Endodermal cell (in vitro differentiated cells): ENCODE results near the gene CIC. TPM values are rescaled to one million over a fixed set of nuclear protein-coding genes. Genes with fewer than 3 reads are reported as not detected.

Experiments used
- DNase-seq: peaks from one replicate; pipeline ENCODE4 v3.0.0-alpha.2; 2017
- H3K27ac ChIP-seq: 2 replicates; pipeline ENCODE4 v1.5.1; 2013; ENCODE audit warnings: mild to moderate bottlenecking, low read depth, low read length, moderate library complexity
- H3K27me3 ChIP-seq: 2 replicates; pipeline ENCODE4 v1.6.1; 2013; ENCODE audit warnings: mild to moderate bottlenecking, low read length, moderate library complexity; ENCODE audit not compliant: insufficient read depth, control insufficient read depth, poor library complexity, severe bottlenecking
- H3K36me3 ChIP-seq: 2 replicates; pipeline ENCODE4 v1.7.0; 2013; ENCODE audit warnings: mild to moderate bottlenecking, low read length, moderate library complexity; ENCODE audit not compliant: control insufficient read depth, insufficient read depth
- H3K4me1 ChIP-seq: one replicate; pipeline ENCODE4 v1.7.0; 2013; ENCODE audit warnings: low read length; ENCODE audit not compliant: control insufficient read depth, insufficient read depth
- H3K4me3 ChIP-seq: 2 replicates; pipeline ENCODE4 v1.5.1; 2013; ENCODE audit warnings: mild to moderate bottlenecking, low read length, moderate library complexity
- H3K9ac ChIP-seq: 2 replicates; pipeline ENCODE4 v1.6.1; 2013; ENCODE audit warnings: mild to moderate bottlenecking, low read length, moderate library complexity; ENCODE audit not compliant: poor library complexity, severe bottlenecking; ENCODE audit errors: extremely low read depth
- H3K9me3 ChIP-seq: 2 replicates; pipeline ENCODE4 v1.6.1; 2013; ENCODE audit warnings: mild to moderate bottlenecking, low read length, moderate library complexity; ENCODE audit not compliant: control insufficient read depth
- H3K27ac Mint-ChIP-seq: 2 replicates; pipeline ENCODE4 v1.8.0; 2020; ENCODE audit warnings: mixed read lengths
- H3K27me3 Mint-ChIP-seq: 2 replicates; pipeline ENCODE4 v1.8.0; 2021; ENCODE audit warnings: mild to moderate bottlenecking, mixed read lengths; ENCODE audit not compliant: insufficient read depth
- H3K36me3 Mint-ChIP-seq: 2 replicates; pipeline ENCODE4 v1.8.0; 2020; ENCODE audit warnings: low read depth, mixed read lengths
- H3K4me1 Mint-ChIP-seq: 2 replicates; pipeline ENCODE4 v1.8.0; 2020; ENCODE audit warnings: mixed read lengths
- H3K4me3 Mint-ChIP-seq: 2 replicates; pipeline ENCODE4 v1.8.0; 2020; ENCODE audit warnings: mild to moderate bottlenecking, moderate library complexity, mixed read lengths
- H3K9me3 Mint-ChIP-seq: 2 replicates; pipeline ENCODE4 v1.8.0; 2020; ENCODE audit warnings: mild to moderate bottlenecking, mixed read lengths
- WGBS, 2 experiments: methylation state at CpG; one replicate each; pipeline versions ENCODE4 v1.1.5 to v1.1.7; 2013; ENCODE audit warnings: missing lambda C conversion rate in 2 of 2, mixed read lengths in 1 of 2; ENCODE audit not compliant: insufficient coverage in 1 of 2, insufficient read length in 1 of 2; 5-methylcytosine and 5-hydroxymethylcytosine counted together
- total RNA-seq, 2 donors: library from RNA; stranded (reverse); fragmentation: NEBNext Ultra II Directional in 1 of 2; extraction: Animal tissue kit (Norgen Biotek cat#: 25700) in 1 of 2; gene quantifications; 2 replicates in 1 of 2; 3 replicates in 1 of 2; pipeline ENCODE4 v1.2.1, GENCODE V29; 2021
- TF ChIP-seq, protein P1 (sequence below): fragments of 200-600 bp; sonication (generic); conservative IDR thresholded peaks from 2 replicates; pipeline ENCODE4 v1.5.0; 2021; ENCODE audit warnings: antibody characterized with exemption, mild to moderate bottlenecking

CIC gene
- total RNA-seq, 2 donors from 2014 or later: 48.6 to 57.6 TPM

DNA sequence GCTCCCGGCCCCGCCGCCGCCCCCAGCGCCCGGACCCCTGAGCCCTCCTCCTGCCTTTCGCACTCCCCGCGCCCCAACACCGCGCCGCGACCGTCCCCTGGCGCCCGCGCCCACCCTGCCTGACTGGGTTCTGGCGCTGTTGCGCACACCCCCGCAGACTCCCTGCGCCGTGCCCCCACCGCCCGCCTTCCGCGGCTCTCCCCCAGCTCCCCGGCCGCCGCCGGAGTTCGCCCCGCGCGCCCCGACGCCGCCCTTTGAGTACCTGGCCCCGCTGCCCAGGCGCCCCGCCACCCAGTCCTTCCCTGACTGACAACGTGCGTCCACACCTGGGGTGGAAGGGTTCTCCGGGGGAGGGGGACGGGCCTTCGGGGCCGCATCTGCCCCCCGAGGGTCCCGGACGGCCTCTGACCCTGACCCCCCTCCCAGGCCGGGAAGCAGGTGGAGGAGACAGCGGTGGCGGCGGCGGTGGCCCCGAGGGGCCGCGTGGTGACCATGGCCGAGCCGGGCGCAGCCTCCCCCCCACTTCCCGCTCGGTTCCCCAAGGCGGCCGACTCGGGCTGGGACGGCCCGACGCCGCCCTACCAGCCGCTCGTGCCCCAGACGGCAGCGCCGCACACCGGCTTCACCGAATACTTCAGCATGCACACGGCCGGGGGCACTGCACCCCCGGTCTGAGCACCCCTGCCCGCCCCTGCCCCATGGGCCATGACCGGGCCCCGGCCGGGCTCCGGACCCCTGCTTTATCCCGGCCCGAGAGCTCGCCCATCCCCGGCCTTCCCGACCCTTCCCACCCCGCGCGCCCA, 55.0 kb downstream of the CIC start:
- H3K9ac ChIP-seq: no peak overlapping the region
- Mint-ChIP-seq H3K9me3 (no peaks in the 10 kb centered on the region), H3K27me3 (peaks cover 55% of the 10 kb centered on the region), H3K36me3 (no peaks in the 10 kb centered on the region), H3K27ac (no peak overlapping the region), H3K4me1 (peaks cover 3% of the 10 kb centered on the region), H3K4me3 (peak overlapping the region; percentile 79)
- WGBS, 2 experiments: 6 to 9% methylated on average over 16 to 92 of the region's 92 CpGs
- peak; percentile 73 for DNase-seq
- TF ChIP-seq, protein P1, sequence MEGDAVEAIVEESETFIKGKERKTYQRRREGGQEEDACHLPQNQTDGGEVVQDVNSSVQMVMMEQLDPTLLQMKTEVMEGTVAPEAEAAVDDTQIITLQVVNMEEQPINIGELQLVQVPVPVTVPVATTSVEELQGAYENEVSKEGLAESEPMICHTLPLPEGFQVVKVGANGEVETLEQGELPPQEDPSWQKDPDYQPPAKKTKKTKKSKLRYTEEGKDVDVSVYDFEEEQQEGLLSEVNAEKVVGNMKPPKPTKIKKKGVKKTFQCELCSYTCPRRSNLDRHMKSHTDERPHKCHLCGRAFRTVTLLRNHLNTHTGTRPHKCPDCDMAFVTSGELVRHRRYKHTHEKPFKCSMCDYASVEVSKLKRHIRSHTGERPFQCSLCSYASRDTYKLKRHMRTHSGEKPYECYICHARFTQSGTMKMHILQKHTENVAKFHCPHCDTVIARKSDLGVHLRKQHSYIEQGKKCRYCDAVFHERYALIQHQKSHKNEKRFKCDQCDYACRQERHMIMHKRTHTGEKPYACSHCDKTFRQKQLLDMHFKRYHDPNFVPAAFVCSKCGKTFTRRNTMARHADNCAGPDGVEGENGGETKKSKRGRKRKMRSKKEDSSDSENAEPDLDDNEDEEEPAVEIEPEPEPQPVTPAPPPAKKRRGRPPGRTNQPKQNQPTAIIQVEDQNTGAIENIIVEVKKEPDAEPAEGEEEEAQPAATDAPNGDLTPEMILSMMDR: no peak
- no peaks in the 10 kb centered on the region for H3K9me3 ChIP-seq
- H3K27me3 ChIP-seq: peaks cover 49% of the 10 kb centered on the region
- H3K27ac ChIP-seq: no peak overlapping the region
- H3K36me3 ChIP-seq: no peaks in the 10 kb centered on the region
- H3K4me1 ChIP-seq: no peaks in the 10 kb centered on the region
- H3K4me3 ChIP-seq: no peak overlapping the region

DNA sequence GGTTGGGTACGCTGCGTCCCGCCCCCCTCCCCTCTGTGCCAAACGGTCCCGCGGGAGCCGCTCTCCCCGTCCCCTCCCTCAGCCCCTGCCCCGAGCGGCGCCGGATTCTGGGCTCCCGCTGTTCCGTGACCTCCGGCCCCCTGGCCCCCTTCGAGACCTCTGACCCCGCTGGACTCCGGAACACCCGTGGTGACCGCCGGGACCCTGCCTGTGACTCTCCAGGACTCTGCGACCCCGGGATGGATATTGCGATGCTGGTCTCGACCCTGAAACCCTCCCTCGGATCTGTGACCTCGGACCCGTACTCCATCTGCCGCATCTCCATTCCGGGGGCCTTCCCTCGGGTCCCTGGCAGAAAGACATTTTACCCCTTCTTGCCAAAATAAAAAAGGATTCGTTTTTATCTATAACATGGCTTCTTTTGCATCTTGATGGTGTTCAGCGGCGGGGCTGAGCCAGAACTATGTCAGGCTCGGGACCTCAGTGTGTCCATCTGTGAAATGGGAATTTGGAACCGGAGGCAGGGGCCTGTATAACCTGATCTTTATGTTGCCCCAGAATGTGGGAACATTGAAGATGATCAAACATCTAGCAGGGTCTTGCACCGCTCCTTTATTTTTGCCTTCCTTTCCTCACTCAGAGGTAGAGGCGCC, 55.7 kb downstream of the CIC start:
- Histone ChIP-seq H3K27ac (no peak overlapping the region), H3K9ac (no peak overlapping the region), H3K9me3 (no peaks in the 10 kb centered on the region), H3K36me3 (no peaks in the 10 kb centered on the region), H3K27me3 (peaks cover 49% of the 10 kb centered on the region), H3K4me1 (no peaks in the 10 kb centered on the region), H3K4me3 (peak overlapping the region; percentile 80)
- TF ChIP-seq, protein P1: peak; percentile 90
- H3K27ac Mint-ChIP-seq: peak overlapping the region; percentile 70
- H3K9me3 Mint-ChIP-seq: no peaks in the 10 kb centered on the region
- 6 to 9% methylated on average over 21 to 36 of the region's 38 CpGs for WGBS, 2 experiments
- no peaks in the 10 kb centered on the region for H3K36me3 Mint-ChIP-seq
- peaks cover 54% of the 10 kb centered on the region for H3K27me3 Mint-ChIP-seq
- peak; percentile 73 for DNase-seq
- peaks cover 3% of the 10 kb centered on the region for H3K4me1 Mint-ChIP-seq
- peak overlapping the region; percentile 79 for H3K4me3 Mint-ChIP-seq

DNA sequence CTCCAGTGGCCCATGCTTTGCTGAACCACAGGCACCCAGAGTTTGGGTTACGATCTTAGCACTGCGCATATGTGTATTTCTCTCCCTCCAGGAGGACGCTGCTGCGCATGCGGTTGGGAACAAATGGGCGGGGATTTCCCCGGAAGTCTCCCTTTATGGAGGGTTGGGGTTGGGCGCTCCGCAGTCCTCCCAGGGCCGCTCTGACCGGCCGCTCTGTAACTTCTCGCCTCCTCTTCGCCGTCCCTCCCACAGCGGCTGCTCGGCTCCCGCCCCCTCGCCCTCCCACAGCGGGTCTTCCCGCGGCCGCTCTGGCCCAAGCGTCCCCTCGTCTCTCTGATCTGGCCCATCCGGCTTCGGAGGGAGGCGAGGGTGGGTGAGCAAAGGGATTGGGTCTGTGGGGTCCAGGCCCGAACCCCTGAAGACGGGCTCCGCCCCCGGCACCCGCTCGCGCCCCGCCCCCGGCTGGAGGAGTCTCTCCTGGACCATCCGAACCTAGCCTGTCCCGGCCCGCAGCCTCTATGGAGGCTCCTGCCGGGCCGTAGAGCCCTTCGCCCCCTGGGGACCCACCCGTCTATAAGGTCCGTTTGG, 56.4 kb downstream of the CIC start, which contains the start of gene MEGF8:
TSS of gene MEGF8 (plus strand) at position 328 of the 588 bp plus-strand sequence. CDS start 609 bp downstream, outside the sequence.
- Histone ChIP-seq H3K36me3 (no peaks in the 10 kb centered on the region), H3K9me3 (no peaks in the 10 kb centered on the region), H3K9ac (peak within 1 kb of the TSS; percentile 66), H3K27me3 (peaks cover 44% of the 10 kb centered on the region), H3K4me3 (peak within 1 kb of the TSS; percentile 96), H3K4me1 (no peaks in the 10 kb centered on the region), H3K27ac (no peak within 1 kb of the TSS)
- Mint-ChIP-seq H3K27me3 (peaks cover 48% of the 10 kb centered on the region), H3K4me1 (peaks cover 3% of the 10 kb centered on the region), H3K27ac (peak within 1 kb of the TSS; percentile 70), H3K9me3 (no peaks in the 10 kb centered on the region), H3K4me3 (peak within 1 kb of the TSS; percentile 79), H3K36me3 (no peaks in the 10 kb centered on the region)
- 0% methylated on average over 6 to 45 of the region's 45 CpGs for WGBS, 2 experiments
- peak; percentile 99 for DNase-seq
- TF ChIP-seq, protein P1: no peak
